Karpas-422 (cell line): ENCODE data around the gene PRKCB. TPM values are rescaled to one million over a fixed set of nuclear protein-coding genes. Genes with fewer than 3 reads are reported as not detected.

Experiments used
- DNase-seq: peaks from one replicate; pipeline ENCODE4 v3.0.0-alpha.2; 2015
- H2AFZ ChIP-seq: fragments of 200-600 bp; sonication (generic); 2 replicates; pipeline ENCODE4 v1.6.1; 2014; ENCODE audit warnings: antibody characterized with exemption, low read length, mixed read lengths
- H3K27ac ChIP-seq: fragments of 200-600 bp; sonication (generic); 2 replicates; pipeline ENCODE4 v1.5.1; 2014; ENCODE audit warnings: mild to moderate bottlenecking, low read length, moderate library complexity
- H3K27me3 ChIP-seq: fragments of 200-600 bp; sonication (generic); 2 replicates; pipeline ENCODE4 v1.6.1; 2014; ENCODE audit warnings: low read length, mixed read lengths
- H3K36me3 ChIP-seq: fragments of 200-600 bp; sonication (generic); 2 replicates; pipeline ENCODE4 v1.6.1; 2014; ENCODE audit warnings: low read length, mixed read lengths; ENCODE audit not compliant: insufficient read depth
- H3K4me1 ChIP-seq: fragments of 200-600 bp; sonication (generic); 2 replicates; pipeline ENCODE4 v1.6.1; 2014; ENCODE audit warnings: mild to moderate bottlenecking, low read length, mixed read lengths
- H3K4me2 ChIP-seq: fragments of 200-600 bp; sonication (generic); 2 replicates; pipeline ENCODE4 v1.6.1; 2014; ENCODE audit warnings: low read length, low read depth, mild to moderate bottlenecking; ENCODE audit not compliant: poor library complexity, severe bottlenecking
- H3K4me3 ChIP-seq: fragments of 200-600 bp; sonication (generic); 2 replicates; pipeline ENCODE4 v1.5.1; 2014; ENCODE audit warnings: mild to moderate bottlenecking, antibody characterized with exemption, low read length, mixed read lengths
- H3K79me2 ChIP-seq: fragments of 200-600 bp; sonication (generic); 2 replicates; pipeline ENCODE4 v1.6.1; 2014; ENCODE audit warnings: mild to moderate bottlenecking, low read length, mixed read lengths
- H3K9ac ChIP-seq: fragments of 200-600 bp; sonication (generic); 2 replicates; pipeline ENCODE4 v1.6.0; 2014; ENCODE audit warnings: low read length
- H3K9me2 ChIP-seq: fragments of 200-600 bp; sonication (generic), shearing (Covaris generic); replicated peaks from 2 replicates; pipeline ENCODE4 v1.6.0; 2014; ENCODE audit warnings: mild to moderate bottlenecking, low read length, moderate library complexity; ENCODE audit not compliant: insufficient read depth
- H3K9me3 ChIP-seq: fragments of 300-700, 200-600 bp; sonication (generic); 2 replicates; pipeline ENCODE4 v1.6.1; 2014; ENCODE audit warnings: low read length, mixed read lengths
- H4K20me1 ChIP-seq: fragments of 200-600 bp; sonication (generic); 2 replicates; pipeline ENCODE4 v1.6.1; 2014; ENCODE audit warnings: mild to moderate bottlenecking, antibody characterized with exemption, low read length, low read depth; ENCODE audit not compliant: insufficient read depth
- total RNA-seq: library from RNA; depleted of rRNA; stranded (reverse); fragments of >200 nt; shearing (Covaris generic); gene quantifications from 2 replicates; pipeline ENCODE4 v1.2.3, GENCODE V29; 2014; ENCODE audit warnings: low replicate concordance

Gene PRKCB
- total RNA-seq, 1 experiment from 2014 or later = 21.7 TPM

GRCh38 chr16:23898682-23899430 is 63.1 kb downstream of the PRKCB start:
- Histone ChIP-seq H3K27ac (no peak overlapping the region), H3K36me3 (no peaks in the 10 kb centered on the region), H3K4me1 (no peaks in the 10 kb centered on the region; the same call in 1 of the 2 replicates), H3K9me3 (no peaks in the 10 kb centered on the region), H3K4me3 (no peak overlapping the region), H2AFZ (no peak overlapping the region), H3K9me2 (no peaks in the 10 kb centered on the region), H3K27me3 (no peaks in the 10 kb centered on the region), H3K9ac (no peak overlapping the region), H3K4me2 (no peak overlapping the region), H4K20me1 (0 out of 2 replicates have a peak, but pooled peaks cover 4% of the 10 kb centered on the region), H3K79me2 (no peaks in the 10 kb centered on the region)
- DNase-seq = no peak

- Histone ChIP-seq H3K36me3 (no peaks in the 10 kb centered on the region), H4K20me1 (0 out of 2 replicates have a peak, but pooled peaks cover 4% of the 10 kb centered on the region), H3K4me2 (no peak overlapping the region), H3K27me3 (no peaks in the 10 kb centered on the region), H3K9me3 (no peaks in the 10 kb centered on the region), H3K9ac (no peak overlapping the region), H3K9me2 (no peaks in the 10 kb centered on the region), H3K27ac (no peak overlapping the region), H3K4me3 (no peak overlapping the region), H3K79me2 (no peaks in the 10 kb centered on the region), H3K4me1 (no peaks in the 10 kb centered on the region; the same call in 1 of the 2 replicates), H2AFZ (no peak overlapping the region)
- DNase-seq = no peak
Measured at GRCh38 chr16:23899869-23900268, 64.1 kb downstream of the PRKCB start.

DNA sequence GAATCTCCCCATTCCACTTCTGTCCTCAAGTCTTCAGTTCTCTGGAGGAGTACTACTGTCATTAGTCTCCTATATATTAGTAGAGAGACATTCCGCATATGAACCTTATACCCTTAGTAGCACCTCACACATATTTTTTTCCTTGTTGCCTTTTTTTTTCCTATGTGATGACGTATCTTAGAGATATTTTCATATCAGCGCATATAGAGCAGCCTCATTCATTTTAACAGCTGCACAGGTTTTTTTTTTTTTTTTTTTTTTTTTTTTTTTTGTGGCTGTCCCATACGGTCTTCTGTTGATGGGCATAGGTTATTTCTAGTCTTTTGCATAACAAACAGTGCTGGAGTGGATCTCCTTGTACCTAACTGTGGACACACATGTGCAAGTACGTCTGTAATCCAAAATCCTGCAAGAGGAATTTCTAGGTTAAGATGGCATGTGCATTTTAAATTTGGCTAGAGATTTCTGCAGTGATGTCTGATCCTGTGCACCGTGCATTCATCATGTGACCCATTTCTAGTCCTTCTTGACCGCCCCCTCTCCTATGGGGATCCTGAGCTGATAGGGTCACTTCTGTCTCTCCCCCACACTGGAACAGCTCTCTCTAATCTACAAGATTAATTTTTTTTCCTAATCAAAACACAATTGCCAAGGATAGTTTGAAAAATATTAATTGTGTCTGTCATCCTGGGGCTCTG is 64.8 kb downstream of the PRKCB start:
- no peak overlapping the region for H3K27ac ChIP-seq
- H3K4me1 ChIP-seq = no peaks in the 10 kb centered on the region
- no peak overlapping the region for H3K9ac ChIP-seq
- no peak overlapping the region for H3K4me3 ChIP-seq
- no peaks in the 10 kb centered on the region for H3K79me2 ChIP-seq
- H2AFZ ChIP-seq = no peak overlapping the region
- H3K9me2 ChIP-seq = no peaks in the 10 kb centered on the region
- no peaks in the 10 kb centered on the region for H3K36me3 ChIP-seq
- DNase-seq = no peak
- no peaks in the 10 kb centered on the region for H3K27me3 ChIP-seq
- 0 out of 2 replicates have a peak, but pooled peaks cover 4% of the 10 kb centered on the region for H4K20me1 ChIP-seq
- H3K9me3 ChIP-seq = no peaks in the 10 kb centered on the region
- no peak overlapping the region for H3K4me2 ChIP-seq

- no peak for DNase-seq
- no peaks in the 10 kb centered on the region for H3K9me3 ChIP-seq
- H3K9ac ChIP-seq = no peak overlapping the region
- H3K9me2 ChIP-seq = no peaks in the 10 kb centered on the region
- H4K20me1 ChIP-seq = 0 out of 2 replicates have a peak, but pooled peaks cover 4% of the 10 kb centered on the region
- H2AFZ ChIP-seq = no peak overlapping the region
- H3K4me2 ChIP-seq = no peak overlapping the region
- H3K36me3 ChIP-seq = no peaks in the 10 kb centered on the region
- H3K4me3 ChIP-seq = no peak overlapping the region
- H3K79me2 ChIP-seq = no peaks in the 10 kb centered on the region
- H3K27ac ChIP-seq = no peak overlapping the region
- H3K27me3 ChIP-seq = no peaks in the 10 kb centered on the region
- H3K4me1 ChIP-seq = no peaks in the 10 kb centered on the region
Measured at GRCh38 chr16:23901178-23902033, 65.6 kb downstream of the PRKCB start.

DNA sequence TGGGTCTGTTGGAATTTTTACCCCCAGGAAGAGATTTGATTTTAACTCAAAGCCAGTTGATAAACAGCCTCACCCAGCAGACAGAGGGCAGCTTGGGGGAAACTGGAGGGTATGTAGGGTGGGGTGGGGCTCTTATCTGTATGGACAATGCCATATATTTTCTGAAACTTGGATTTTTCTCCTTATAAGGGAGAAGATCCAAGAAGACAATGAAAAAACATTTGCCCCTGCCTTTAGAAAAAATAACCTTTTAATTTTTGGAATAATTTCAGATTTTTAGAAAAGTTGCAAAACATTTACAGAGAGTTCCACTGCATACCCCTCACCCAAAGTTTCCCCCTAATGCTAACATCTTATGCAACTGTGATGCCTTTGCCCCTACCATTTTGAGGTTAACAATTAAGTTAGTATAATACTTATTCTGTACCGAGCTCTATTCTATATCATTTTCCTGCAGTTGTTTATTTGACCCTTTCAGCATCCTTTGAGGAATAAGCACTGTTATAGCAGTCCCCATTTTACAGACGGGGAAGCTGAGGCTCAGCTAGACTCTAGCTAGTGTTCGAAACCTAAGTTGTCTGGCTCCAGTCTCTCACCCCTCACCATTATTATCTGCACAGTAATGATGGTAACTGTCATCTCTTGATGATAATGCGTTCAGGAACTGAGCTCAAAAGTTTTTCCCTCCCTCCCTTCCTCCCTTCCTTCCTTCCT is 66.4 kb downstream of the PRKCB start:
- DNase-seq = no peak
- 0 out of 2 replicates have a peak, but pooled peaks cover 4% of the 10 kb centered on the region for H4K20me1 ChIP-seq
- no peaks in the 10 kb centered on the region for H3K4me1 ChIP-seq
- H3K79me2 ChIP-seq = no peaks in the 10 kb centered on the region
- no peaks in the 10 kb centered on the region for H3K36me3 ChIP-seq
- H3K27me3 ChIP-seq = no peaks in the 10 kb centered on the region
- no peak overlapping the region for H3K27ac ChIP-seq
- no peaks in the 10 kb centered on the region for H3K9me3 ChIP-seq
- no peak overlapping the region for H3K4me2 ChIP-seq
- no peaks in the 10 kb centered on the region for H3K9me2 ChIP-seq
- no peak overlapping the region for H3K4me3 ChIP-seq
- no peak overlapping the region for H2AFZ ChIP-seq
- no peak overlapping the region for H3K9ac ChIP-seq

GRCh38 chr16:23902748-23903414 is 67.1 kb downstream of the PRKCB start:
- no peak for DNase-seq
- no peaks in the 10 kb centered on the region for H3K9me3 ChIP-seq
- no peak overlapping the region for H3K27ac ChIP-seq
- no peak overlapping the region for H3K9ac ChIP-seq
- H2AFZ ChIP-seq = no peak overlapping the region
- H3K4me1 ChIP-seq = no peaks in the 10 kb centered on the region
- H3K4me3 ChIP-seq = no peak overlapping the region
- no peaks in the 10 kb centered on the region for H3K27me3 ChIP-seq
- no peak overlapping the region for H3K4me2 ChIP-seq
- no peaks in the 10 kb centered on the region for H3K9me2 ChIP-seq
- 0 out of 2 replicates have a peak, but pooled peaks cover 4% of the 10 kb centered on the region for H4K20me1 ChIP-seq
- no peaks in the 10 kb centered on the region for H3K36me3 ChIP-seq
- H3K79me2 ChIP-seq = no peaks in the 10 kb centered on the region

- Histone ChIP-seq H3K4me1 (no peaks in the 10 kb centered on the region), H3K4me2 (no peak overlapping the region), H2AFZ (no peak overlapping the region), H3K4me3 (no peak overlapping the region), H3K9me2 (no peaks in the 10 kb centered on the region), H3K27ac (no peak overlapping the region), H3K36me3 (no peaks in the 10 kb centered on the region), H3K9ac (no peak overlapping the region), H3K79me2 (no peaks in the 10 kb centered on the region), H3K27me3 (no peaks in the 10 kb centered on the region), H3K9me3 (no peaks in the 10 kb centered on the region), H4K20me1 (0 out of 2 replicates have a peak, but pooled peaks cover 4% of the 10 kb centered on the region)
- DNase-seq = no peak
Measured at GRCh38 chr16:23905027-23905426, 69.2 kb downstream of the PRKCB start.
